ENCODE results near the gene PIANP.

PIANP gene

DNA sequence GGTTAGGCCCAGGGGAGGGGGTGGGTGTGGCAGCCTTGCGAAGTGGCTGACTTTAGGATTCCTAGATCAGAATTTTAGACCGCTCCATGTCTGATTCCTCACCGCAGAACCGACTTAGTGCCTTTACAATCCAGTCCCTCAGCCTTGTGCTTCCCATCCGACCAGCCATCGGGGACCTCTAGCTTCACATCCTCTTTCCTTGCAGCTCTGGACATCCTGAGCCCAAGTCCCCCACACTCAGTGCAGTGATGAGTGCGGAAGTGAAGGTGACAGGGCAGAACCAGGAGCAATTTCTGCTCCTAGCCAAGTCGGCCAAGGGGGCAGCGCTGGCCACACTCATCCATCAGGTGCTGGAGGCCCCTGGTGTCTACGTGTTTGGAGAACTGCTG is 23.8 kb upstream of the PIANP start:
- TF ChIP-seq, protein P1, sequence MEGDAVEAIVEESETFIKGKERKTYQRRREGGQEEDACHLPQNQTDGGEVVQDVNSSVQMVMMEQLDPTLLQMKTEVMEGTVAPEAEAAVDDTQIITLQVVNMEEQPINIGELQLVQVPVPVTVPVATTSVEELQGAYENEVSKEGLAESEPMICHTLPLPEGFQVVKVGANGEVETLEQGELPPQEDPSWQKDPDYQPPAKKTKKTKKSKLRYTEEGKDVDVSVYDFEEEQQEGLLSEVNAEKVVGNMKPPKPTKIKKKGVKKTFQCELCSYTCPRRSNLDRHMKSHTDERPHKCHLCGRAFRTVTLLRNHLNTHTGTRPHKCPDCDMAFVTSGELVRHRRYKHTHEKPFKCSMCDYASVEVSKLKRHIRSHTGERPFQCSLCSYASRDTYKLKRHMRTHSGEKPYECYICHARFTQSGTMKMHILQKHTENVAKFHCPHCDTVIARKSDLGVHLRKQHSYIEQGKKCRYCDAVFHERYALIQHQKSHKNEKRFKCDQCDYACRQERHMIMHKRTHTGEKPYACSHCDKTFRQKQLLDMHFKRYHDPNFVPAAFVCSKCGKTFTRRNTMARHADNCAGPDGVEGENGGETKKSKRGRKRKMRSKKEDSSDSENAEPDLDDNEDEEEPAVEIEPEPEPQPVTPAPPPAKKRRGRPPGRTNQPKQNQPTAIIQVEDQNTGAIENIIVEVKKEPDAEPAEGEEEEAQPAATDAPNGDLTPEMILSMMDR (IDR thresholded peaks at IDR 0.05; ENCODE audit: low read depth, low read length, poor library complexity, severe bottlenecking) = no peak
- no peak for TF ChIP-seq EZH2phosphoT487 (IDR thresholded peaks at IDR 0.05; ENCODE audit: borderline replicate concordance, low read length)
- Histone ChIP-seq H3K4me2 (ENCODE audit: low read length) (peak overlapping the region; percentile 79), H3K9me2 (replicated peaks; ENCODE audit: control insufficient read depth, low read length) (no peaks in the 10 kb centered on the region), H3K27me3 (ENCODE audit: control insufficient read depth, low read length) (no peaks in the 10 kb centered on the region), H3K27ac (ENCODE audit: low read depth, low read length) (peak overlapping the region; percentile 63), H3F3A (ENCODE audit: control insufficient read depth, insufficient read depth) (peaks cover 8% of the 10 kb centered on the region; the same call in 1 of the 2 replicates), H3K4me3 (ENCODE audit: low read length) (peak overlapping the region; percentile 84), H3K36me3 (ENCODE audit: control insufficient read depth, low read length) (peaks cover 17% of the 10 kb centered on the region), H4K20me1 (ENCODE audit: control insufficient read depth, insufficient read depth, low read depth, low read length) (no peaks in the 10 kb centered on the region), H3K79me2 (ENCODE audit: control insufficient read depth, low read length) (peaks cover 14% of the 10 kb centered on the region), H3K4me1 (ENCODE audit: control insufficient read depth, low read length) (peaks cover 39% of the 10 kb centered on the region), H3K9me3 (ENCODE audit: control insufficient read depth, insufficient read depth, low read length) (no peaks in the 10 kb centered on the region)

DNA sequence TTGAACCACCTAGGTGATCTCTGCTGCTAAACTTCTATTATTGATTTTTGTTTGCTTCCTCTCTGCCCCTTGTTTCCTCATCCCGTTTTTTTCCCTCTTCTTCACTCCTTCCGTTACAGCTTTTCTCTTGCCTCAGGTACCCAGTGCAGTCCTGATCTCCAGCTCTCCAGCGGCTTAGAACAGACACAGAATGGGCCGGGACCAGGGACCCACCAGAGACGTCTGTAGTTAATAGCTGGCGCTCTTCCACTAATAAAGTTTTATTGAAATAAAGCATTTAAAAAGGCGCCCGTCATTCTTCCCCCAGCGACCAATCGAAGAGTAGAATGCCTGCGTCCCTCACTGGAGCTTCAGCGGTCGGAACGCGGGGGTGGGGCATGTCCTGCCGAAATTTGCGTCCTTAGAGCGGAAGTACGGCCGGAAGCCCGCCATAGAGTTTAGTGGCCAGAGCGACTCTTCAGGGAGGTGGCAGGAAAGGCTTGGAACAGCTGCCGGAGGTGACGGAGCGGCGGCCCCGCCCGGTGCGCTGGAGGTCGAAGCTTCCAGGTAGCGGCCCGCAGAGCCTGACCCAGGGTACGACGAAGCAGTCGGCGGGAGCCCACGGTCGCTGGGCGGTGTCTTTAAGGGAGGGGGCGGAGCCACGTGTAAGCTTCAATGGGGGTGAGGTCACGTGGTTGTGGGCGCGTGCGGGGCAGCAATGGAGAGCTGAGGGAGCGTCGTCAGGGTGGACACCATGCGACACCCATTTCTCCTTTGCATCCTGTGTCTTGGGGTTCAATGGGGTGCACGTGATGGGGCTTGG is 23.2 kb upstream of the PIANP start, which contains the start of gene COPS7A:
COPS7A (plus strand) TSS at position 440 of the 802 bp plus-strand sequence. CDS start 611 bp downstream, outside the sequence.
- Histone ChIP-seq H3K4me3 (ENCODE audit: low read length) (peak within 1 kb of the TSS; percentile 84), H3K9me3 (ENCODE audit: control insufficient read depth, insufficient read depth, low read length) (no peaks in the 10 kb centered on the region), H3K36me3 (ENCODE audit: control insufficient read depth, low read length) (peaks cover 11% of the 10 kb centered on the region), H3K79me2 (ENCODE audit: control insufficient read depth, low read length) (peaks cover 14% of the 10 kb centered on the region), H3K4me1 (ENCODE audit: control insufficient read depth, low read length) (peaks cover 39% of the 10 kb centered on the region), H3K4me2 (ENCODE audit: low read length) (peak within 1 kb of the TSS; percentile 79), H3K9me2 (replicated peaks; ENCODE audit: control insufficient read depth, low read length) (no peaks in the 10 kb centered on the region), H3F3A (ENCODE audit: control insufficient read depth, insufficient read depth) (peaks cover 8% of the 10 kb centered on the region; the same call in 1 of the 2 replicates), H4K20me1 (ENCODE audit: control insufficient read depth, insufficient read depth, low read depth, low read length) (no peaks in the 10 kb centered on the region), H3K27me3 (ENCODE audit: control insufficient read depth, low read length) (no peaks in the 10 kb centered on the region), H3K27ac (ENCODE audit: low read depth, low read length) (peak within 1 kb of the TSS; percentile 63)
- TF ChIP-seq, protein P1 (IDR thresholded peaks at IDR 0.05; ENCODE audit: low read depth, low read length, poor library complexity, severe bottlenecking) = no peak
- TF ChIP-seq EZH2phosphoT487 (IDR thresholded peaks at IDR 0.05; ENCODE audit: borderline replicate concordance, low read length) = no peak

GRCh38 chr12:6722863-6723262 is 22.2 kb upstream of the PIANP start:
- Histone ChIP-seq H3K9me3 (ENCODE audit: control insufficient read depth, insufficient read depth, low read length) (no peaks in the 10 kb centered on the region), H3K79me2 (ENCODE audit: control insufficient read depth, low read length) (peaks cover 14% of the 10 kb centered on the region), H3K9me2 (replicated peaks; ENCODE audit: control insufficient read depth, low read length) (no peaks in the 10 kb centered on the region), H3K4me1 (ENCODE audit: control insufficient read depth, low read length) (peaks cover 39% of the 10 kb centered on the region), H3K4me3 (ENCODE audit: low read length) (peak overlapping the region; percentile 84), H3K27me3 (ENCODE audit: control insufficient read depth, low read length) (no peaks in the 10 kb centered on the region), H3F3A (ENCODE audit: control insufficient read depth, insufficient read depth) (peaks cover 8% of the 10 kb centered on the region; the same call in 1 of the 2 replicates), H3K27ac (ENCODE audit: low read depth, low read length) (no peak overlapping the region), H4K20me1 (ENCODE audit: control insufficient read depth, insufficient read depth, low read depth, low read length) (no peaks in the 10 kb centered on the region), H3K36me3 (ENCODE audit: control insufficient read depth, low read length) (peaks cover 2% of the 10 kb centered on the region; the same call in 1 of the 2 replicates), H3K4me2 (ENCODE audit: low read length) (peak overlapping the region; percentile 70)
- no peak for TF ChIP-seq EZH2phosphoT487 (IDR thresholded peaks at IDR 0.05; ENCODE audit: borderline replicate concordance, low read length)
- TF ChIP-seq, protein P1 (IDR thresholded peaks at IDR 0.05; ENCODE audit: low read depth, low read length, poor library complexity, severe bottlenecking) = no peak
